H9 (cell line): ENCODE results near the gene FOXI1. TPM values are rescaled to one million over a fixed set of nuclear protein-coding genes. Genes with fewer than 3 reads are reported as not detected.
A peak's percentile ranks its signal among the peaks of the same experiment; 100 is the strongest.

Experiments
- DNase-seq: peaks from one replicate; pipeline ENCODE4 v3.0.0-alpha.2; 2017
- H2AFZ ChIP-seq: one replicate; pipeline ENCODE4 v1.6.1; 2013; ENCODE audit warnings: mild to moderate bottlenecking, low read length, control low read depth, moderate library complexity
- H2AK5ac ChIP-seq: 2 replicates; pipeline ENCODE4 v1.6.1; 2013; ENCODE audit warnings: low read length, control low read depth, mixed read lengths; ENCODE audit not compliant: insufficient read length
- H2BK120ac ChIP-seq: one replicate; pipeline ENCODE4 v1.6.1; 2013; ENCODE audit warnings: low read depth, mild to moderate bottlenecking, low read length, control low read depth, inconsistent platforms; ENCODE audit not compliant: poor library complexity, severe bottlenecking
- H2BK12ac ChIP-seq: 2 replicates; pipeline ENCODE4 v1.6.1; 2013; ENCODE audit warnings: low read length, control low read depth, mixed read lengths, low read depth; ENCODE audit not compliant: insufficient read length
- H2BK15ac ChIP-seq: 2 replicates; pipeline ENCODE4 v1.6.1; 2013; ENCODE audit warnings: low read depth, low read length, control low read depth
- H2BK20ac ChIP-seq: one replicate; pipeline ENCODE4 v1.6.1; 2013; ENCODE audit warnings: low read depth, mild to moderate bottlenecking, low read length, control low read depth, inconsistent platforms; ENCODE audit not compliant: poor library complexity, severe bottlenecking
- H2BK5ac ChIP-seq: 2 replicates; pipeline ENCODE4 v1.6.1; 2013; ENCODE audit warnings: low read length, control low read depth, mixed read lengths; ENCODE audit not compliant: insufficient read length
- H3K14ac ChIP-seq: 2 replicates; pipeline ENCODE4 v1.6.1; 2013; ENCODE audit warnings: low read length, control low read depth; ENCODE audit not compliant: insufficient read depth
- H3K18ac ChIP-seq: 2 replicates; pipeline ENCODE4 v1.6.1; 2013; ENCODE audit warnings: low read depth, mild to moderate bottlenecking, mixed read lengths, low read length, control low read depth; ENCODE audit not compliant: insufficient read length
- H3K23ac ChIP-seq: 2 replicates; pipeline ENCODE4 v1.6.1; 2013; ENCODE audit warnings: low read length, control low read depth, mixed read lengths, low read depth; ENCODE audit not compliant: insufficient read length
- H3K23me2 ChIP-seq: 2 replicates; pipeline ENCODE4 v1.6.1; 2013; ENCODE audit warnings: low read depth, mild to moderate bottlenecking, mixed read lengths, low read length, control low read depth; ENCODE audit not compliant: insufficient read length, poor library complexity, severe bottlenecking
- H3K27ac ChIP-seq: 2 replicates; pipeline ENCODE4 v1.5.1; 2013; ENCODE audit warnings: low read length, control low read depth, mixed read lengths, low read depth; ENCODE audit not compliant: insufficient read length
- H3K27me3 ChIP-seq: 2 replicates; pipeline ENCODE4 v1.6.1; 2013; ENCODE audit warnings: low read length, control low read depth, inconsistent platforms; ENCODE audit not compliant: insufficient read depth
- H3K4ac ChIP-seq: 2 replicates; pipeline ENCODE4 v1.6.1; 2013; ENCODE audit warnings: low read depth, mild to moderate bottlenecking, control low read depth, inconsistent platforms, low read length, moderate library complexity
- H3K4me1 ChIP-seq: 2 replicates; pipeline ENCODE4 v1.6.1; 2013; ENCODE audit warnings: low read length, control low read depth, inconsistent platforms; ENCODE audit not compliant: insufficient read depth
- H3K4me2 ChIP-seq: 2 replicates; pipeline ENCODE4 v1.6.1; 2013; ENCODE audit warnings: low read length, control low read depth, mixed read lengths; ENCODE audit not compliant: insufficient read length, insufficient read depth
- H3K56ac ChIP-seq: 2 replicates; pipeline ENCODE4 v1.6.1; 2013; ENCODE audit warnings: low read depth, mild to moderate bottlenecking, mixed read lengths, low read length, control low read depth; ENCODE audit not compliant: insufficient read length
- H3K79me1 ChIP-seq: 2 replicates; pipeline ENCODE4 v1.6.1; 2013; ENCODE audit warnings: low read depth, mild to moderate bottlenecking, moderate library complexity, low read length, control low read depth, inconsistent platforms; ENCODE audit not compliant: insufficient read depth, poor library complexity, severe bottlenecking
- H3K79me2 ChIP-seq: 2 replicates; pipeline ENCODE4 v1.6.1; 2013; ENCODE audit warnings: low read length, control low read depth, inconsistent platforms; ENCODE audit not compliant: insufficient read depth
- H3K9ac ChIP-seq: 2 replicates; pipeline ENCODE4 v1.6.1; 2013; ENCODE audit warnings: low read length, control low read depth, mixed read lengths; ENCODE audit not compliant: insufficient read length; ENCODE audit errors: extremely low read depth
- H3K9me3 ChIP-seq: one replicate; pipeline ENCODE4 v1.6.1; 2013; ENCODE audit warnings: low read depth, low read length, inconsistent platforms; ENCODE audit not compliant: control insufficient read depth
- H3T11ph ChIP-seq: one replicate; pipeline ENCODE4 v1.6.1; 2013; ENCODE audit warnings: mild to moderate bottlenecking, low read length, control low read depth, inconsistent platforms
- H4K20me1 ChIP-seq: one replicate; pipeline ENCODE4 v1.6.1; 2013; ENCODE audit not compliant: control insufficient read depth, insufficient read length, insufficient read depth
- H4K5ac ChIP-seq: 2 replicates; pipeline ENCODE4 v1.6.1; 2013; ENCODE audit warnings: low read depth, mild to moderate bottlenecking, mixed read lengths, low read length, control low read depth; ENCODE audit not compliant: insufficient read length
- H4K8ac ChIP-seq: replicated peaks from 2 replicates; pipeline ENCODE4 v1.6.1; 2013; ENCODE audit warnings: low read length, control low read depth, mixed read lengths, low read depth; ENCODE audit not compliant: insufficient read length
- H4K91ac ChIP-seq: 2 replicates; pipeline ENCODE4 v1.6.1; 2013; ENCODE audit warnings: low read depth, mild to moderate bottlenecking, moderate library complexity, mixed read lengths, low read length, control low read depth; ENCODE audit not compliant: insufficient read length
- H3K27ac Mint-ChIP-seq, 3 experiments: 2 replicates in 2 of 3; 3 replicates in 1 of 3; pipeline ENCODE4 v1.8.0; 2020 to 2021; ENCODE audit warnings: mixed read lengths in 3 of 3, mild to moderate bottlenecking in 1 of 3, moderate library complexity in 1 of 3
- H3K27me3 Mint-ChIP-seq: 2 replicates; pipeline ENCODE4 v1.8.0; 2021; ENCODE audit warnings: low read depth, mild to moderate bottlenecking, moderate library complexity, mixed read lengths
- H3K36me3 Mint-ChIP-seq, 3 experiments: 2 replicates in 2 of 3; 3 replicates in 1 of 3; pipeline ENCODE4 v1.8.0; 2020 to 2021; ENCODE audit warnings: low read depth in 3 of 3, mixed read lengths in 3 of 3; ENCODE audit not compliant: insufficient read depth in 1 of 3
- H3K4me1 Mint-ChIP-seq, 2 experiments: 2 replicates each; pipeline ENCODE4 v1.8.0; 2020; ENCODE audit warnings: mixed read lengths in 2 of 2
- H3K4me3 Mint-ChIP-seq, 2 experiments: 2 replicates in 1 of 2; 3 replicates in 1 of 2; pipeline ENCODE4 v1.8.0; 2020 to 2021; ENCODE audit warnings: mild to moderate bottlenecking in 2 of 2, mixed read lengths in 2 of 2, moderate library complexity in 1 of 2
- H3K9me3 Mint-ChIP-seq, 2 experiments: 2 replicates in 1 of 2; 3 replicates in 1 of 2; pipeline ENCODE4 v1.8.0; 2020; ENCODE audit warnings: mild to moderate bottlenecking in 2 of 2, mixed read lengths in 2 of 2, moderate library complexity in 1 of 2
- CTCF ChIP-seq: fragments of 200-600 bp; sonication (generic); conservative IDR thresholded peaks from 3 replicates; pipeline ENCODE4 v1.8.0; 2021; ENCODE audit warnings: antibody characterized with exemption, mild to moderate bottlenecking
- WGBS: extraction: QIAGEN DNeasy Blood & Tissue Kit; methylation state at CpG from one replicate; pipeline ENCODE4 v1.1.7; 2013; ENCODE audit warnings: missing lambda C conversion rate, low lambda C conversion rate, mixed read lengths; ENCODE audit not compliant: insufficient read length; ENCODE audit errors: extremely low coverage; 5-methylcytosine and 5-hydroxymethylcytosine counted together
- long read RNA-seq: library from polyadenylated mRNA; unstranded; transcript quantifications from one replicate; pipeline ENCODE4 v2.0.0, GENCODE V29; 2020
- total RNA-seq: library from RNA; stranded (reverse); gene quantifications from 2 replicates; pipeline ENCODE4 v1.2.1, GENCODE V29; 2021

Gene FOXI1
- total RNA-seq: not detected in 2 replicates
- long read RNA-seq: 0 reads

- Histone ChIP-seq H3K23ac (no peak within 1 kb of the TSS), H3K79me1 (no peaks in the 10 kb centered on the region), H2BK20ac (no peak within 1 kb of the TSS), H2BK120ac (no peak within 1 kb of the TSS), H3K9me3 (no peaks in the 10 kb centered on the region), H3T11ph (no peak within 1 kb of the TSS), H2BK12ac (no peak within 1 kb of the TSS), H3K4me1 (no peaks in the 10 kb centered on the region), H3K18ac (no peak within 1 kb of the TSS), H3K79me2 (no peaks in the 10 kb centered on the region), H3K56ac (no peak within 1 kb of the TSS), H3K14ac (no peak within 1 kb of the TSS), H4K20me1 (no peaks in the 10 kb centered on the region), H2AK5ac (no peak within 1 kb of the TSS), H4K8ac (no peak within 1 kb of the TSS), H2BK15ac (no peak within 1 kb of the TSS), H3K4ac (no peak within 1 kb of the TSS), H3K9ac (no peak within 1 kb of the TSS), H3K27ac (no peak within 1 kb of the TSS), H3K23me2 (no peaks in the 10 kb centered on the region), H3K4me2 (no peak within 1 kb of the TSS), H2AFZ (no peak within 1 kb of the TSS), H4K91ac (no peak within 1 kb of the TSS), H4K5ac (no peak within 1 kb of the TSS), H3K27me3 (no peaks in the 10 kb centered on the region; the same call in 1 of the 2 replicates), H2BK5ac (no peak within 1 kb of the TSS)
- no peaks in the 10 kb centered on the region; a peak in 1 of 7 replicates for H3K36me3 Mint-ChIP-seq
- WGBS: no CpG with 5 or more reads among the region's 53 CpGs
- TF ChIP-seq CTCF: no peak
- peaks cover 16 to 24% of the 10 kb centered on the region in 2 experiments for H3K4me1 Mint-ChIP-seq
- H3K27me3 Mint-ChIP-seq: peaks cover 76% of the 10 kb centered on the region
- H3K4me3 Mint-ChIP-seq: no peak within 1 kb of the TSS
- DNase-seq: peak; percentile 29
- H3K9me3 Mint-ChIP-seq: peaks cover 0 to 3% of the 10 kb centered on the region in 2 experiments; a peak in 1 of 5 replicates
- H3K27ac Mint-ChIP-seq: no peak within 1 kb of the TSS
These were observed at the start of gene FOXI1 for GRCh38 chr5:170105642-170106611. TSS of gene FOXI1 (plus strand) at chr5:170105897. CDS start at chr5:170105958, 61 bp downstream.
